Activated naive CD4-positive, alpha-beta T cell treated with anti-CD3 and anti-CD28 coated beads, Interleukin-2, amount 50 U/mL, for 24 hours (primary cell): ENCODE measurements around the gene CEP120.

ENCODE experiments used
- H3K27ac Mint-ChIP-seq: one replicate; pipeline ENCODE4 v1.8.0; 2021; ENCODE audit warnings: mild to moderate bottlenecking, mixed read lengths
- H3K27me3 Mint-ChIP-seq: one replicate; pipeline ENCODE4 v1.8.0; 2021; ENCODE audit warnings: mixed read lengths
- H3K36me3 Mint-ChIP-seq: one replicate; pipeline ENCODE4 v1.8.0; 2021; ENCODE audit warnings: mixed read lengths
- H3K4me1 Mint-ChIP-seq: one replicate; pipeline ENCODE4 v1.8.0; 2021; ENCODE audit warnings: mixed read lengths
- H3K4me3 Mint-ChIP-seq: one replicate; pipeline ENCODE4 v1.8.0; 2021; ENCODE audit warnings: mild to moderate bottlenecking, mixed read lengths
- H3K9me3 Mint-ChIP-seq: one replicate; pipeline ENCODE4 v1.8.0; 2021; ENCODE audit warnings: mixed read lengths

CEP120 gene

DNA sequence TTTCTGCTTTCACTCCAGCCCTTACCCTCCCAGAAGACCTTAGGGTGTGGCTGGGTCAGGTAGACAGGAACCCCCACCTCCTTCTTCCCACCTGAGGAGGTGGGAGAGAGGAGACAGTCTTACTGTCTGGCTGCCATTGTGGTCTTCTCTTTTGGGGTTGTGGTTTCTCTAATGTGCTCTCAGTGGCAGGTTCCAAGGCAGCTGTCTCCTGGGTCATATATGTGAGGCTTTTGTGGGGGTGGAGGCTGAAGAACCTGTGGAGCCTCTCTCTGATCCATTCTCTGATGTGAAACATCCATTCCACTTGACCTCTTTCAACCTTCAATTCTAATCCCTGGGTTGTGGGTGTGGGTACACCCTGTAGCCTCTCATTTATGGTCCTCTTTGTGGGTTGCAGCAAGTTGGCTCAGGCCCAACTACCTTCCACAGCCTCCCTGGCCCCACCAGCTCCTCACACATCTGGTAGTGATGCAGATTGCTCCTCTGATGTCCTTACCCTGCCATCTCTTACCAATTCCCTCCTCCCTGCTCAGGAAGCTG is 118.4 kb downstream of the CEP120 start:
- peaks cover 12% of the 10 kb centered on the region for H3K27me3 Mint-ChIP-seq
- H3K4me3 Mint-ChIP-seq: no peak overlapping the region
- no peaks in the 10 kb centered on the region for H3K4me1 Mint-ChIP-seq
- no peaks in the 10 kb centered on the region for H3K36me3 Mint-ChIP-seq
- peaks cover 5% of the 10 kb centered on the region for H3K9me3 Mint-ChIP-seq
- no peak overlapping the region for H3K27ac Mint-ChIP-seq

- H3K4me1 Mint-ChIP-seq: no peaks in the 10 kb centered on the region
- H3K27me3 Mint-ChIP-seq: peaks cover 15% of the 10 kb centered on the region
- no peak overlapping the region for H3K4me3 Mint-ChIP-seq
- peaks cover 15% of the 10 kb centered on the region for H3K9me3 Mint-ChIP-seq
- H3K36me3 Mint-ChIP-seq: no peaks in the 10 kb centered on the region
- H3K27ac Mint-ChIP-seq: no peak overlapping the region
Observed at GRCh38 chr5:123303802-123304201, 119.4 kb downstream of the CEP120 start.

GRCh38 chr5:123300266-123300665 is 122.9 kb downstream of the CEP120 start:
- no peaks in the 10 kb centered on the region for H3K36me3 Mint-ChIP-seq
- no peak overlapping the region for H3K27ac Mint-ChIP-seq
- H3K4me1 Mint-ChIP-seq: no peaks in the 10 kb centered on the region
- peaks cover 19% of the 10 kb centered on the region for H3K9me3 Mint-ChIP-seq
- peaks cover 17% of the 10 kb centered on the region for H3K27me3 Mint-ChIP-seq
- no peak overlapping the region for H3K4me3 Mint-ChIP-seq

- no peaks in the 10 kb centered on the region for H3K4me1 Mint-ChIP-seq
- H3K9me3 Mint-ChIP-seq: peaks cover 19% of the 10 kb centered on the region
- H3K4me3 Mint-ChIP-seq: no peak overlapping the region
- no peak overlapping the region for H3K27ac Mint-ChIP-seq
- H3K27me3 Mint-ChIP-seq: peaks cover 15% of the 10 kb centered on the region
- no peaks in the 10 kb centered on the region for H3K36me3 Mint-ChIP-seq
Observed at GRCh38 chr5:123299136-123299535, 124.1 kb downstream of the CEP120 start.

- Mint-ChIP-seq H3K9me3 (peaks cover 19% of the 10 kb centered on the region), H3K27me3 (peaks cover 18% of the 10 kb centered on the region), H3K27ac (no peak overlapping the region), H3K4me1 (no peaks in the 10 kb centered on the region), H3K4me3 (no peak overlapping the region), H3K36me3 (no peaks in the 10 kb centered on the region)
Observed at GRCh38 chr5:123298335-123299030, 124.7 kb downstream of the CEP120 start.

DNA sequence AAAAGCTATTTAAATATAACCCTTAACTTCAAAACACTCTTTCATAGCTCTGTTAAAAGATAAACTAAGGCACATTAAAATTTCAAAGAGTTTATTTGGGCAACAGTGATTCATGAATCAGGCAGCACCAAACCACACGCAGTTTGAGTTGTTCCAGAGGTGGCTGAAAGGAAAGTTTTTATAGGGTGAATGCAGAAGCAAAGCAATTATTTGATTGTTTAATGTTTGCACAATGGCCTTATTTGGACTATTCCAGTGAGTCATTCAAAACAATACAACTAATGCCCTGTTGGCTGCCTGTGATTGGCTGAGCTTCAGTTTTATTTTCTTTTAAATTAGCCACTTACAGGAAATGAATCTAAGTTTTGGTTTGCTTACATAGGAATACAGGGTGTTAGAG is 125.3 kb downstream of the CEP120 start:
- Mint-ChIP-seq H3K4me1 (no peaks in the 10 kb centered on the region), H3K36me3 (no peaks in the 10 kb centered on the region), H3K9me3 (peaks cover 19% of the 10 kb centered on the region), H3K27me3 (peaks cover 16% of the 10 kb centered on the region), H3K27ac (no peak overlapping the region), H3K4me3 (no peak overlapping the region)

- H3K4me3 Mint-ChIP-seq: no peak overlapping the region
- H3K4me1 Mint-ChIP-seq: no peaks in the 10 kb centered on the region
- H3K27me3 Mint-ChIP-seq: peaks cover 14% of the 10 kb centered on the region
- H3K36me3 Mint-ChIP-seq: no peaks in the 10 kb centered on the region
- peaks cover 19% of the 10 kb centered on the region for H3K9me3 Mint-ChIP-seq
- no peak overlapping the region for H3K27ac Mint-ChIP-seq
Observed at GRCh38 chr5:123297198-123297831, 125.9 kb downstream of the CEP120 start.
